A673 (cell line): ENCODE results near the gene AGTPBP1. TPM values are rescaled to one million over a fixed set of nuclear protein-coding genes. Genes with fewer than 3 reads are reported as not detected.

Experiments used
- BruUV-seq: library from RNA; stranded (reverse); fragments of 400-500 nt; replicated peaks from 2 replicates; lab custom pipeline; 2021; lab: Mats Ljungman, UMichigan
- CTCF ChIA-PET: fragments of 300-600 bp; sonication (Branson Sonifier 250); formaldehyde crosslinking; loops from one replicate; lab custom pipeline; 2022; ENCODE audit warnings: antibody characterized with exemption; lab: Charles Lee
- POLR2A ChIA-PET: fragments of 300-600 bp; sonication (Branson Sonifier 250); formaldehyde crosslinking; loops from one replicate; lab custom pipeline; 2022; ENCODE audit warnings: antibody characterized with exemption; ENCODE audit not compliant: low non-redundant PET; lab: Charles Lee
- DNase-seq: peaks from one replicate; pipeline ENCODE4 v3.0.0-alpha.2; 2015; ENCODE audit warnings: low spot score
- H3K27ac ChIP-seq: fragments of 200-600 bp; sonication (generic); 2 replicates; pipeline ENCODE4 v1.5.1; 2016; ENCODE audit warnings: mixed run types, low read depth, mild to moderate bottlenecking, mixed read lengths, antibody characterized with exemption, low read length; ENCODE audit not compliant: poor library complexity, severe bottlenecking
- H3K27me3 ChIP-seq: fragments of 200-600 bp; sonication (generic); replicated peaks from 2 replicates; pipeline ENCODE4 v1.6.1; 2017; ENCODE audit warnings: mixed run types, low read depth, mild to moderate bottlenecking, mixed read lengths, antibody characterized with exemption, low read length; ENCODE audit not compliant: insufficient read depth, poor library complexity
- H3K36me3 ChIP-seq: fragments of 200-600 bp; sonication (generic); 2 replicates; pipeline ENCODE4 v1.6.1; 2016; ENCODE audit warnings: mixed run types, mild to moderate bottlenecking, mixed read lengths, antibody characterized with exemption, low read length; ENCODE audit not compliant: insufficient read depth, poor library complexity, severe bottlenecking
- H3K4me1 ChIP-seq: fragments of 200-600 bp; sonication (generic); 2 replicates; pipeline ENCODE4 v1.6.1; 2017; ENCODE audit warnings: mixed run types, mild to moderate bottlenecking, mixed read lengths, antibody characterized with exemption, low read length; ENCODE audit not compliant: insufficient read depth, poor library complexity, severe bottlenecking
- H3K4me3 ChIP-seq: fragments of 200-600 bp; sonication (generic); 2 replicates; pipeline ENCODE4 v1.5.1; 2016; ENCODE audit warnings: low read depth, mixed run types, mild to moderate bottlenecking, mixed read lengths, low read length; ENCODE audit not compliant: poor library complexity, severe bottlenecking
- H3K9me3 ChIP-seq: fragments of 200-600 bp; sonication (generic); 2 replicates; pipeline ENCODE4 v1.6.1; 2016; ENCODE audit warnings: mixed run types, low read depth, mild to moderate bottlenecking, mixed read lengths, antibody characterized with exemption, low read length; ENCODE audit not compliant: poor library complexity, severe bottlenecking
- EZH2 ChIP-seq: fragments of 200-600 bp; sonication (generic); IDR thresholded peaks from 2 replicates; pipeline ENCODE4 v1.6.1; 2017; ENCODE audit warnings: borderline replicate concordance, low read depth, mild to moderate bottlenecking, mixed read lengths, antibody characterized with exemption, low read length; ENCODE audit not compliant: poor library complexity, severe bottlenecking
- intact Hi-C: fragments of 100-400 bp; cut with micrococcal nuclease; formaldehyde crosslinking; loops from one replicate; pipeline ENCODE4 v1.10.0; 2022; ENCODE audit not compliant: unreplicated experiment
- total RNA-seq: library from RNA; stranded (reverse); gene quantifications from 2 replicates; pipeline ENCODE4 v1.2.3, GENCODE V29; 2021
- TF ChIP-seq, protein P1 (sequence below): fragments of 300-800, 200-600 bp; sonication (generic); conservative IDR thresholded peaks from 2 replicates; pipeline ENCODE4 v1.5.1; 2017; ENCODE audit warnings: low read depth, mild to moderate bottlenecking, antibody characterized with exemption, low read length, moderate library complexity, mixed read lengths

The AGTPBP1 gene
- total RNA-seq, 1 experiment from 2014 or later, result 24.7 TPM

DNA sequence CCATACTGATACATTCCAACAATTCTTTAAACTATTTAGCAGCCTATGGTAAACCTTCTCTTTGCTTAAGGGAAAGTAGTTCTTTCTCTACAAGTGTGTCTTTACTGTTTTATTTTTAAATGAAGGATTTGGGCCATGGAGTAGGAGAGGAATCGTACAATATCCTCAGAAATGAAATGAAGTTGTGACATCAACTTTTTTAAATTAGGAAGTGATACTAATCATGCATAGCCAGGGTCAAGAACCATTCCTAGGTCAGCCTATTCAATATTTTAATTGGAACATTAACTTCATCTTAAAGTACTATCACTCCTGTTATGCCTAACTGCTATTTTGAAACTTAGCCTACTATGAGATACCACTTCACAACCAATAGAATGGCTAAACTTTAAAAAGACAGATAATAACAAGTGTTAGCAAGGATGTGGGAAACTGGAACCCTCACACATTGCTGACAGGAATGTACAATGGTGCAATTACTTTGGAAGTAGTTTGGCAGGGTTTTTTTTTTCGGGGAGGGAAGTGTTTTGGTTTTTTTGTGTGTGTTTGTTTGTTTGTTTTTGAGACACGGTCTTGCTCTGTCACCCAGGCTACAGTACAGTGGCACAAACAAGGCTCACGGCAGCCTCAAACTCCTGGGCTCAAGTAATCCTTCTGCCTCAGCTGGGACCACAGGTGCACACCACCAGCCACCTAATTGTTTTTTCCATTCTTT is 10.7 kb downstream of the AGTPBP1 start:
- intact Hi-C loops, result no loop called here
- POLR2A ChIA-PET, result no interaction called here
- TF ChIP-seq, protein P1, sequence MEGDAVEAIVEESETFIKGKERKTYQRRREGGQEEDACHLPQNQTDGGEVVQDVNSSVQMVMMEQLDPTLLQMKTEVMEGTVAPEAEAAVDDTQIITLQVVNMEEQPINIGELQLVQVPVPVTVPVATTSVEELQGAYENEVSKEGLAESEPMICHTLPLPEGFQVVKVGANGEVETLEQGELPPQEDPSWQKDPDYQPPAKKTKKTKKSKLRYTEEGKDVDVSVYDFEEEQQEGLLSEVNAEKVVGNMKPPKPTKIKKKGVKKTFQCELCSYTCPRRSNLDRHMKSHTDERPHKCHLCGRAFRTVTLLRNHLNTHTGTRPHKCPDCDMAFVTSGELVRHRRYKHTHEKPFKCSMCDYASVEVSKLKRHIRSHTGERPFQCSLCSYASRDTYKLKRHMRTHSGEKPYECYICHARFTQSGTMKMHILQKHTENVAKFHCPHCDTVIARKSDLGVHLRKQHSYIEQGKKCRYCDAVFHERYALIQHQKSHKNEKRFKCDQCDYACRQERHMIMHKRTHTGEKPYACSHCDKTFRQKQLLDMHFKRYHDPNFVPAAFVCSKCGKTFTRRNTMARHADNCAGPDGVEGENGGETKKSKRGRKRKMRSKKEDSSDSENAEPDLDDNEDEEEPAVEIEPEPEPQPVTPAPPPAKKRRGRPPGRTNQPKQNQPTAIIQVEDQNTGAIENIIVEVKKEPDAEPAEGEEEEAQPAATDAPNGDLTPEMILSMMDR, result no peak
- TF ChIP-seq EZH2, result no peak
- BruUV-seq, result no TSS peak
- Histone ChIP-seq H3K4me1 (no peaks in the 10 kb centered on the region), H3K27me3 (no peaks in the 10 kb centered on the region), H3K36me3 (no peaks in the 10 kb centered on the region), H3K4me3 (no peak overlapping the region), H3K9me3 (peaks cover 4% of the 10 kb centered on the region), H3K27ac (no peak overlapping the region)
- no peak for DNase-seq
- CTCF ChIA-PET, result no interaction called here

DNA sequence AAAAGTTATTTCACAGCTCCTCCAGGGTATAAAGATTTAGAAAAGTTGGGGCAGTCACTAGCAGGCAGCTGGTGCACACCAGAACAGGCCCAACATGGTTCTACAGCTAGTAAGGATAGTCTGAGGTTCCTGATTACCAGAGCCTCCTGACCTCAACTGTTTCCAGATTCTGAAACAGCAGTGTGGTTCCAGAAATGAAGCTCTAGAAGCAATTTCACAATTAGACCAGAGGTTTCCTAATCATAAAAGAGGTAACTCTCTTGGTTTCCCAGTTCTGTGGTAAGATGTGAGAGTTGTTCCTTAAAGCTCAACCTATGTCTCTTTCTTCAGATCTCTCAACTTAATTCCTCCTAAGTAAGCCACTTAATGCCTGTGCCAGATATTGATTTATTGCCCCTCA is 11.9 kb downstream of the AGTPBP1 start:
- POLR2A ChIA-PET, result no interaction called here
- no peak overlapping the region for H3K4me3 ChIP-seq

DNA sequence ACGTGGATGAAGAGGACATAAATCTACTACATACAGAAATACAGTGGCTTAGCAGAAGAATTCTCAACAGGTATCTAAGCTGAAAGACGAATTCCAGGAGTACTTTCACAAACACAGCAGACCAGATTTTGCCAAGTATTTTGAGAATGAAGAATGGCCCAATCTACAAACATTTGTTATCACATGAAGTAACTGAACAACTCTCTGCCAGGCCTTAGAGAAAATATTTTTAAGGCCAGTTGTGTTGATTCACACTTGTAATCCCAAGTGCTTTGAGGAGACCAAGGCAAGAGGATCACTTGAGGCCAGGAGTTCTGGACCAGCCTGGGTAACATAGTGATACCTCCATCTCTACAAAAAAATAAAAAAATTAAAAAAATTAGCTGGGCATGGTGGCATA is 14.3 kb downstream of the AGTPBP1 start:
- CTCF ChIA-PET, result no interaction called here
- H3K4me1 ChIP-seq, result no peaks in the 10 kb centered on the region
- H3K27me3 ChIP-seq, result no peaks in the 10 kb centered on the region
- H3K9me3 ChIP-seq, result no peaks in the 10 kb centered on the region
- no peak overlapping the region for H3K27ac ChIP-seq
- TF ChIP-seq, protein P1, result no peak
- no peak for TF ChIP-seq EZH2
- POLR2A ChIA-PET, result no interaction called here
- no peak for DNase-seq
- H3K4me3 ChIP-seq, result no peak overlapping the region
- intact Hi-C loops, result no loop called here
- no peaks in the 10 kb centered on the region for H3K36me3 ChIP-seq
- BruUV-seq, result no TSS peak

More for the DNA sequence above, 11.9 kb downstream of the AGTPBP1 start:
- BruUV-seq, result no TSS peak
- TF ChIP-seq, protein P1, result no peak
- TF ChIP-seq EZH2, result no peak
- CTCF ChIA-PET, result no interaction called here
- no peak for DNase-seq
- Histone ChIP-seq H3K36me3 (no peaks in the 10 kb centered on the region), H3K27ac (no peak overlapping the region), H3K27me3 (no peaks in the 10 kb centered on the region), H3K4me1 (no peaks in the 10 kb centered on the region), H3K9me3 (peaks cover 4% of the 10 kb centered on the region)
- intact Hi-C loops, result no loop called here
